ENCODE data around the gene MPDZ. TPM values are rescaled to one million over a fixed set of nuclear protein-coding genes. Genes with fewer than 3 reads are reported as not detected.

The MPDZ gene, protein sequence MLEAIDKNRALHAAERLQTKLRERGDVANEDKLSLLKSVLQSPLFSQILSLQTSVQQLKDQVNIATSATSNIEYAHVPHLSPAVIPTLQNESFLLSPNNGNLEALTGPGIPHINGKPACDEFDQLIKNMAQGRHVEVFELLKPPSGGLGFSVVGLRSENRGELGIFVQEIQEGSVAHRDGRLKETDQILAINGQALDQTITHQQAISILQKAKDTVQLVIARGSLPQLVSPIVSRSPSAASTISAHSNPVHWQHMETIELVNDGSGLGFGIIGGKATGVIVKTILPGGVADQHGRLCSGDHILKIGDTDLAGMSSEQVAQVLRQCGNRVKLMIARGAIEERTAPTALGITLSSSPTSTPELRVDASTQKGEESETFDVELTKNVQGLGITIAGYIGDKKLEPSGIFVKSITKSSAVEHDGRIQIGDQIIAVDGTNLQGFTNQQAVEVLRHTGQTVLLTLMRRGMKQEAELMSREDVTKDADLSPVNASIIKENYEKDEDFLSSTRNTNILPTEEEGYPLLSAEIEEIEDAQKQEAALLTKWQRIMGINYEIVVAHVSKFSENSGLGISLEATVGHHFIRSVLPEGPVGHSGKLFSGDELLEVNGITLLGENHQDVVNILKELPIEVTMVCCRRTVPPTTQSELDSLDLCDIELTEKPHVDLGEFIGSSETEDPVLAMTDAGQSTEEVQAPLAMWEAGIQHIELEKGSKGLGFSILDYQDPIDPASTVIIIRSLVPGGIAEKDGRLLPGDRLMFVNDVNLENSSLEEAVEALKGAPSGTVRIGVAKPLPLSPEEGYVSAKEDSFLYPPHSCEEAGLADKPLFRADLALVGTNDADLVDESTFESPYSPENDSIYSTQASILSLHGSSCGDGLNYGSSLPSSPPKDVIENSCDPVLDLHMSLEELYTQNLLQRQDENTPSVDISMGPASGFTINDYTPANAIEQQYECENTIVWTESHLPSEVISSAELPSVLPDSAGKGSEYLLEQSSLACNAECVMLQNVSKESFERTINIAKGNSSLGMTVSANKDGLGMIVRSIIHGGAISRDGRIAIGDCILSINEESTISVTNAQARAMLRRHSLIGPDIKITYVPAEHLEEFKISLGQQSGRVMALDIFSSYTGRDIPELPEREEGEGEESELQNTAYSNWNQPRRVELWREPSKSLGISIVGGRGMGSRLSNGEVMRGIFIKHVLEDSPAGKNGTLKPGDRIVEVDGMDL (N-terminal part only)
- 29.4 and 32.0 TPM in 2 replicates for total RNA-seq

DNA sequence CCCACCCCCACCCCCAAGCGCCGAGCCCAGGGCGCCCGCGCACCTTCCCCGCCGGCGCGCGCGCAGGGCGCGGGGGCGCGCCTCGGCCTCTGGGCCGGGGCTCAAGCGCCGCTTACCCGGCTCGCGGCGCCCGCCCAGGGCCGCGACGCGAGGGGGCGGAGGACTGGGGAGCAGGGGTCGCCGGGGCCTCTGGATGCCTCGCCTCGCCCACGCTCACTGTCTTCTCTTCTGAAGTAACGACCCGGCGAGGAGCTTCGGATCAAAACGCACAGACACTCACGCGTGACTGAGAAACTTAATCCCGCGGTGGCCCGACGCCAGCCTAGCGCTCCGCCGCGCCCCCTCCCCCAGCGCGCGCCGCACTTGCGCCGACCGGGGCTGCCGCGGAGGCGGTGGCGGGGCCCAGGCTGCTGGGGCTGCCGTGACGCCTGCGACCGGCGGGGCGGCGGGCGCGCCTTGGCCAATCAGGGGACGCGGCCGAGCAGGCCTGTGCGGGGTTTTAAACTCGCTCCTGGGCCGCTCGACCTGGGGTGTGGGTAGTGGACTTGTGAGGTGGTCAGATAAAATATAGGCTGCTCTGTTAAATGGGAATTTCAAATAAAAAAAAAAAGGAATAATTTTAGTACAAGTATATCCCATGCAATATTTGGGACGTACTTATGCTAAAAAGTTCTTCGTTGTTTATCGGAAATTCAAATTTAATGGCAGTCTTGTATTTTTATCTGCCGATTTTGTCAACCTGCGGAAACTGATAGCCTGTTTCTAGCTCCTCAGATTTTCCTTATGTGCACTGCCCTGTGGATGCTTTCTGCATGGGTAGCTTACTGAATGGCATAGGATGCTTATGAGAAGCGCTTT, at the start of gene MPDZ:
TSS of gene MPDZ (minus strand) at position 409 of the 858 bp plus-strand sequence. CDS start 29,377 bp downstream, outside the sequence.

Measured in placental epithelial cell (primary cell).